ENCODE measurements around the gene AP5M1. TPM values are rescaled to one million over a fixed set of nuclear protein-coding genes. Genes with fewer than 3 reads are reported as not detected.
"Not testable (repeated sequence)": the region's sequence is repeated elsewhere in the genome, so short reads cannot be mapped to it uniquely, and the experiment has no call there.

The AP5M1 gene, protein sequence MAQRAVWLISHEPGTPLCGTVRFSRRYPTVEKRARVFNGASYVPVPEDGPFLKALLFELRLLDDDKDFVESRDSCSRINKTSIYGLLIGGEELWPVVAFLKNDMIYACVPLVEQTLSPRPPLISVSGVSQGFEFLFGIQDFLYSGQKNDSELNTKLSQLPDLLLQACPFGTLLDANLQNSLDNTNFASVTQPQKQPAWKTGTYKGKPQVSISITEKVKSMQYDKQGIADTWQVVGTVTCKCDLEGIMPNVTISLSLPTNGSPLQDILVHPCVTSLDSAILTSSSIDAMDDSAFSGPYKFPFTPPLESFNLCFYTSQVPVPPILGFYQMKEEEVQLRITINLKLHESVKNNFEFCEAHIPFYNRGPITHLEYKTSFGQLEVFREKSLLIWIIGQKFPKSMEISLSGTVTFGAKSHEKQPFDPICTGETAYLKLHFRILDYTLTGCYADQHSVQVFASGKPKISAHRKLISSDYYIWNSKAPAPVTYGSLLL
- 25.7 and 35.6 TPM in 2 replicates for total RNA-seq (2014; rRNA removed; shearing (Covaris generic))
- polyA plus RNA-seq (2016; fragmentation: Nextera tagmentation; extraction: Ambion mirVana), result 37.4 and 41.8 TPM in 2 replicates

DNA sequence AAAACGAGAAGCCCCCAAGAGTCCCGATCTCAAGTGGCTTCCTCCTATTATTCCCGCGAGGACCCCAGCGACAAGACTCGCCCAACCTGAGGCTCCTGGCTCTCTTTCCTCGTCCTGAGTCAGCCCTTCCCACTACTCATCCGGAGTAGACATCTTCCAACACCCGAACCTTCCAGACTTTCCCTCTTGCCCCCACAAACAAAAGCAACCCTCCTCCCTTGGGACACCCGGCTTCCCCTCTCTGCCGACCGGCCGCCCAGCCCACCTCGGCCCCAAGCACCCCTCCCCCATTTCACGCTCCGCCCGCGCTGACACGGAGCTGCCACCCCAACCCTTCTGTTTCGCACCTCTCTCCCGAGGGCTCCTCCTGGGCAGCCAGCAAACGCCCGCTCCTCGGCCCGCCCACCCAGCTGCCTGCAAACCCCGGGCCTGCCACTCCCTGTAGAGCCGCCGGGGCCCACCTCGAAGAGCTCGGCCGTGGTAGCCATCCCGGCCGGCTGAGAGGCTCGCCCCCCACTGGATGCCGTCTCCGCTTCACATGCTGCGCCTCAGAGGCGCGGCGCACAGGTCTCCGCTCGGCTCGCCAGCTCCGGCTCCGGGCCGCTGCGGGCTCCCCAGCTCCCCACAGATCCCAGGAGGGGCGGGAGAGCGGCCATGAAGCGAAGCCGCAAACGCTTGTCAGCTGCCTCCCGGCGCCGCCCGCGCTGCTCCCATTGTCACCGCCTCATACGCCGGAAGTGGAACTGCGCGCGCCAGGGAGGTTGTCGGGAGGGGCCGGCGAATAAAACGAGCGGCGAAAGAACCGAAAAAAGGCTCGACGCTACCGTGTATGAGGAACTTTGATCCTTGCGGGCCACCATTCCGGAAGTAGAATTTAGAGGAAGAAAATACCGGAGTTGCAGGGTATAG, at the start of gene AP5M1, which contains the start of gene EXOC5:
Gene AP5M1, plus strand, starts transcription at position 811 of the 909 bp plus-strand sequence. CDS start 344 bp downstream, outside the sequence.
Gene EXOC5, minus strand, starts transcription at position 745 of the 909 bp plus-strand sequence. Its CDS starts 257 bp downstream, at position 488.
- Histone ChIP-seq H3K4me2 (ENCODE audit: unreplicated experiment) (peak within 1 kb of the TSS; percentile 96), H4K20me1 (ENCODE audit: insufficient read depth) (no peaks in the 10 kb centered on the region), H3K36me3 (ENCODE audit: low read depth) (no peaks in the 10 kb centered on the region), H3K27ac (peak within 1 kb of the TSS; percentile 84), H3K27me3 (replicated peaks; ENCODE audit: insufficient read depth) (no peaks in the 10 kb centered on the region), H3K9me2 (ENCODE audit: insufficient read depth) (no peaks in the 10 kb centered on the region), H3F3A (ENCODE audit: insufficient read depth) (peaks cover 13% of the 10 kb centered on the region), H3K9me3 (ENCODE audit: low read depth) (no peaks in the 10 kb centered on the region), H3K4me1 (ENCODE audit: insufficient read depth) (peaks cover 22% of the 10 kb centered on the region), H2AFZ (peak within 1 kb of the TSS; percentile 85), H3K4me3 (peak within 1 kb of the TSS; percentile 88), H3K9ac (peak within 1 kb of the TSS; percentile 90), H3K79me2 (ENCODE audit: insufficient read depth) (peaks cover 96% of the 10 kb centered on the region)
- in situ Hi-C loops (cut with MboI), result no loop called here
- WGBS, 2 experiments (ENCODE audit: low coverage in 1 of 2, low lambda C conversion rate in 2 of 2, missing lambda C conversion rate in 2 of 2), result 1% methylated on average over 74 to 76 of the region's 76 CpGs
- TF ChIP-seq EZH2 (IDR thresholded peaks at IDR 0.05; ENCODE audit: insufficient read depth, poor library complexity, severe bottlenecking) (no peak), EZH2phosphoT487 (IDR thresholded peaks at IDR 0.05; ENCODE audit: insufficient read depth, low read depth) (no peak)
- DNase-seq, result peak; percentile 96

DNA sequence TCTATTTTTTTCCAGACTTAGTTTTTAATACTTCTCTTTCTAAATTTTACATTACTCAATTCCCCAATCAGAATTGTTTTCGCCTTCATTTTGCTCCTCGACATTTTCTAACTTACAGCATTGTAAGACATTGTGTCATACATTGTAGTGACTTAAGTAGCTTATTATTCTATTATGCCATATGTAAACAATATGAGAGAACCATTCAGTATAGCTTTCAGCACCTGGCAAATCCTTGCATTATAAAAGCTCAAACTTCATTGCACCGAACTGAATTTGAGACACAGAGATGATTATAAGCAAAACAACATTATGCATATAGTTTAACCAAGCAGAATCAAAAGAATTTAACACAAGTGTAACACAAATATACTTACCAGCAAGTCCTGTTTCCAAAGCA, 46.8 kb upstream of the AP5M1 start:
- Histone ChIP-seq H3K9ac (no peak overlapping the region), H3F3A (ENCODE audit: insufficient read depth) (no peaks in the 10 kb centered on the region), H3K27ac (no peak overlapping the region), H3K4me1 (ENCODE audit: insufficient read depth) (no peaks in the 10 kb centered on the region), H4K20me1 (ENCODE audit: insufficient read depth) (no peaks in the 10 kb centered on the region), H3K9me2 (ENCODE audit: insufficient read depth) (no peaks in the 10 kb centered on the region), H3K27me3 (replicated peaks; ENCODE audit: insufficient read depth) (no peaks in the 10 kb centered on the region), H3K4me2 (ENCODE audit: unreplicated experiment) (no peak overlapping the region), H3K36me3 (ENCODE audit: low read depth) (peaks cover 31% of the 10 kb centered on the region), H3K9me3 (ENCODE audit: low read depth) (no peaks in the 10 kb centered on the region), H3K79me2 (ENCODE audit: insufficient read depth) (peaks cover 32% of the 10 kb centered on the region), H2AFZ (no peak overlapping the region), H3K4me3 (no peak overlapping the region)
- WGBS, 2 experiments (ENCODE audit: low coverage in 1 of 2, low lambda C conversion rate in 2 of 2, missing lambda C conversion rate in 2 of 2), result 75 to 80% methylated on average over 3 of the region's 3 CpGs
- no peak for TF ChIP-seq EZH2phosphoT487 (IDR thresholded peaks at IDR 0.05; ENCODE audit: insufficient read depth, low read depth)
- DNase-seq, result no peak
- in situ Hi-C loops (cut with MboI), result no loop called here

DNA sequence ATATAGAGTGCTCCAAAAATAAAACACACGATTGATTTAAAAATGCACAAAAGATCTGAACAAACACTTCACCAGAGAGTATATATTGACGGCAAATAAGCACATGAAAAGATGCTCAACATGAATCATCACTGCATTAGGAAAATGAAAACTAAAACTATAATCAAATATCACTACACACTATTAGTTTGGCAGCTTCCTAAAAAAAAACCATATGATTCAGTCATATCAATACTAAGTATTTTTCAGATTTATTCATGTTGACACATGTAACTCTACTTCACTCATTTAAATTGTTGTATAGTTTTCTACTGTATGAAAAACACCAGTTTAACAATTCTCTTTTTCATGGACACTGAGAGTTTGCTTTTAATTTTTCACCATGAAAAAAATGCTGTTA, 41.7 kb upstream of the AP5M1 start:
- no peak for DNase-seq
- Histone ChIP-seq H3K27me3 (replicated peaks; ENCODE audit: insufficient read depth) (no peaks in the 10 kb centered on the region), H3K9me2 (ENCODE audit: insufficient read depth) (no peaks in the 10 kb centered on the region), H3K9me3 (ENCODE audit: low read depth) (no peaks in the 10 kb centered on the region), H3K4me2 (ENCODE audit: unreplicated experiment) (no peak overlapping the region), H3K4me1 (ENCODE audit: insufficient read depth) (no peaks in the 10 kb centered on the region), H3K79me2 (ENCODE audit: insufficient read depth) (peaks cover 32% of the 10 kb centered on the region), H3K27ac (no peak overlapping the region), H3K4me3 (no peak overlapping the region), H3F3A (ENCODE audit: insufficient read depth) (no peaks in the 10 kb centered on the region), H3K36me3 (ENCODE audit: low read depth) (peaks cover 39% of the 10 kb centered on the region), H3K9ac (no peak overlapping the region), H2AFZ (no peak overlapping the region), H4K20me1 (ENCODE audit: insufficient read depth) (no peaks in the 10 kb centered on the region)
- WGBS, 2 experiments (ENCODE audit: low coverage in 1 of 2, low lambda C conversion rate in 2 of 2, missing lambda C conversion rate in 2 of 2), result 81 to 92% methylated on average over 2 of the region's 2 CpGs
- in situ Hi-C loops (cut with MboI), result no loop called here
- TF ChIP-seq EZH2phosphoT487 (IDR thresholded peaks at IDR 0.05; ENCODE audit: insufficient read depth, low read depth) (no peak), EZH2 (IDR thresholded peaks at IDR 0.05; ENCODE audit: insufficient read depth, poor library complexity, severe bottlenecking) (no peak)

DNA sequence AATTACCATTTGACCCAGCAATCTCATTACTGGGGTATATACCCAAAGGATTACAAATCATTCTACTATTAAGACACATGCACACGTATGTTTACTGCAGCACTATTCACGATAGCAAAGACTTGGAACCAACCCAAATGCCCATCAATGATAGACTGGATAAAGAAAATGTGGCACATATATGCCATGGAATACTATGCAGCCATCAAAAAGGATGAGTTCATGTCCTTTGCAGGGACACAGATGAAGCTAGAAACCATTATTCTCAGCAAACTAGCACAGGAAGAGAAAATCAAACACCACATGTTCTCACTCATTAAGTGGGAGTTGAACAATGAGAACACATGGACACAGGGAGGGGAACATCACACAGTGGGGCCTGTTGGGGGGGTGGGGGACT, 40.5 kb upstream of the AP5M1 start:
- H2AFZ ChIP-seq; H3K4me1 ChIP-seq (ENCODE audit: insufficient read depth); H3K9me3 ChIP-seq (ENCODE audit: low read depth); H3K27ac ChIP-seq; H3K9me2 ChIP-seq (ENCODE audit: insufficient read depth); in situ Hi-C loops (cut with MboI); H3K4me2 ChIP-seq (ENCODE audit: unreplicated experiment); H3F3A ChIP-seq (ENCODE audit: insufficient read depth); H3K27me3 ChIP-seq (replicated peaks; ENCODE audit: insufficient read depth); H3K4me3 ChIP-seq; H4K20me1 ChIP-seq (ENCODE audit: insufficient read depth); DNase-seq; H3K9ac ChIP-seq: not testable (repeated sequence)
- H3K36me3 ChIP-seq (ENCODE audit: low read depth), result peaks cover 48% of the 10 kb centered on the region
- peaks cover 25% of the 10 kb centered on the region for H3K79me2 ChIP-seq (ENCODE audit: insufficient read depth)
- WGBS, 2 experiments (ENCODE audit: low coverage in 1 of 2, low lambda C conversion rate in 2 of 2, missing lambda C conversion rate in 2 of 2), result 78 to 91% methylated on average over 2 of the region's 2 CpGs

Data from GM23248 (cell line).